H9 (cell line): ENCODE data around the gene HDAC1. TPM values are rescaled to one million over a fixed set of nuclear protein-coding genes. Genes with fewer than 3 reads are reported as not detected.
A peak's percentile ranks its signal among the peaks of the same experiment; 100 is the strongest.

Source experiments
- DNase-seq: peaks from one replicate; pipeline ENCODE4 v3.0.0-alpha.2; 2017
- H2AFZ ChIP-seq: one replicate; pipeline ENCODE4 v1.6.1; 2013; ENCODE audit warnings: mild to moderate bottlenecking, low read length, control low read depth, moderate library complexity
- H2AK5ac ChIP-seq: 2 replicates; pipeline ENCODE4 v1.6.1; 2013; ENCODE audit warnings: low read length, control low read depth, mixed read lengths; ENCODE audit not compliant: insufficient read length
- H2BK120ac ChIP-seq: one replicate; pipeline ENCODE4 v1.6.1; 2013; ENCODE audit warnings: low read depth, mild to moderate bottlenecking, low read length, control low read depth, inconsistent platforms; ENCODE audit not compliant: poor library complexity, severe bottlenecking
- H2BK12ac ChIP-seq: 2 replicates; pipeline ENCODE4 v1.6.1; 2013; ENCODE audit warnings: low read length, control low read depth, mixed read lengths, low read depth; ENCODE audit not compliant: insufficient read length
- H2BK15ac ChIP-seq: 2 replicates; pipeline ENCODE4 v1.6.1; 2013; ENCODE audit warnings: low read depth, low read length, control low read depth
- H2BK20ac ChIP-seq: one replicate; pipeline ENCODE4 v1.6.1; 2013; ENCODE audit warnings: low read depth, mild to moderate bottlenecking, low read length, control low read depth, inconsistent platforms; ENCODE audit not compliant: poor library complexity, severe bottlenecking
- H2BK5ac ChIP-seq: 2 replicates; pipeline ENCODE4 v1.6.1; 2013; ENCODE audit warnings: low read length, control low read depth, mixed read lengths; ENCODE audit not compliant: insufficient read length
- H3K14ac ChIP-seq: 2 replicates; pipeline ENCODE4 v1.6.1; 2013; ENCODE audit warnings: low read length, control low read depth; ENCODE audit not compliant: insufficient read depth
- H3K18ac ChIP-seq: 2 replicates; pipeline ENCODE4 v1.6.1; 2013; ENCODE audit warnings: low read depth, mild to moderate bottlenecking, mixed read lengths, low read length, control low read depth; ENCODE audit not compliant: insufficient read length
- H3K23ac ChIP-seq: 2 replicates; pipeline ENCODE4 v1.6.1; 2013; ENCODE audit warnings: low read length, control low read depth, mixed read lengths, low read depth; ENCODE audit not compliant: insufficient read length
- H3K23me2 ChIP-seq: 2 replicates; pipeline ENCODE4 v1.6.1; 2013; ENCODE audit warnings: low read depth, mild to moderate bottlenecking, mixed read lengths, low read length, control low read depth; ENCODE audit not compliant: insufficient read length, poor library complexity, severe bottlenecking
- H3K27ac ChIP-seq: 2 replicates; pipeline ENCODE4 v1.5.1; 2013; ENCODE audit warnings: low read length, control low read depth, mixed read lengths, low read depth; ENCODE audit not compliant: insufficient read length
- H3K27me3 ChIP-seq: 2 replicates; pipeline ENCODE4 v1.6.1; 2013; ENCODE audit warnings: low read length, control low read depth, inconsistent platforms; ENCODE audit not compliant: insufficient read depth
- H3K4ac ChIP-seq: 2 replicates; pipeline ENCODE4 v1.6.1; 2013; ENCODE audit warnings: low read depth, mild to moderate bottlenecking, control low read depth, inconsistent platforms, low read length, moderate library complexity
- H3K4me1 ChIP-seq: 2 replicates; pipeline ENCODE4 v1.6.1; 2013; ENCODE audit warnings: low read length, control low read depth, inconsistent platforms; ENCODE audit not compliant: insufficient read depth
- H3K4me2 ChIP-seq: 2 replicates; pipeline ENCODE4 v1.6.1; 2013; ENCODE audit warnings: low read length, control low read depth, mixed read lengths; ENCODE audit not compliant: insufficient read length, insufficient read depth
- H3K56ac ChIP-seq: 2 replicates; pipeline ENCODE4 v1.6.1; 2013; ENCODE audit warnings: low read depth, mild to moderate bottlenecking, mixed read lengths, low read length, control low read depth; ENCODE audit not compliant: insufficient read length
- H3K79me1 ChIP-seq: 2 replicates; pipeline ENCODE4 v1.6.1; 2013; ENCODE audit warnings: low read depth, mild to moderate bottlenecking, moderate library complexity, low read length, control low read depth, inconsistent platforms; ENCODE audit not compliant: insufficient read depth, poor library complexity, severe bottlenecking
- H3K79me2 ChIP-seq: 2 replicates; pipeline ENCODE4 v1.6.1; 2013; ENCODE audit warnings: low read length, control low read depth, inconsistent platforms; ENCODE audit not compliant: insufficient read depth
- H3K9ac ChIP-seq: 2 replicates; pipeline ENCODE4 v1.6.1; 2013; ENCODE audit warnings: low read length, control low read depth, mixed read lengths; ENCODE audit not compliant: insufficient read length; ENCODE audit errors: extremely low read depth
- H3K9me3 ChIP-seq: one replicate; pipeline ENCODE4 v1.6.1; 2013; ENCODE audit warnings: low read depth, low read length, inconsistent platforms; ENCODE audit not compliant: control insufficient read depth
- H3T11ph ChIP-seq: one replicate; pipeline ENCODE4 v1.6.1; 2013; ENCODE audit warnings: mild to moderate bottlenecking, low read length, control low read depth, inconsistent platforms
- H4K20me1 ChIP-seq: one replicate; pipeline ENCODE4 v1.6.1; 2013; ENCODE audit not compliant: control insufficient read depth, insufficient read length, insufficient read depth
- H4K5ac ChIP-seq: 2 replicates; pipeline ENCODE4 v1.6.1; 2013; ENCODE audit warnings: low read depth, mild to moderate bottlenecking, mixed read lengths, low read length, control low read depth; ENCODE audit not compliant: insufficient read length
- H4K8ac ChIP-seq: replicated peaks from 2 replicates; pipeline ENCODE4 v1.6.1; 2013; ENCODE audit warnings: low read length, control low read depth, mixed read lengths, low read depth; ENCODE audit not compliant: insufficient read length
- H4K91ac ChIP-seq: 2 replicates; pipeline ENCODE4 v1.6.1; 2013; ENCODE audit warnings: low read depth, mild to moderate bottlenecking, moderate library complexity, mixed read lengths, low read length, control low read depth; ENCODE audit not compliant: insufficient read length
- H3K27ac Mint-ChIP-seq, 3 experiments: 2 replicates in 2 of 3; 3 replicates in 1 of 3; pipeline ENCODE4 v1.8.0; 2020 to 2021; ENCODE audit warnings: mixed read lengths in 3 of 3, mild to moderate bottlenecking in 1 of 3, moderate library complexity in 1 of 3
- H3K27me3 Mint-ChIP-seq: 2 replicates; pipeline ENCODE4 v1.8.0; 2021; ENCODE audit warnings: low read depth, mild to moderate bottlenecking, moderate library complexity, mixed read lengths
- H3K36me3 Mint-ChIP-seq, 3 experiments: 2 replicates in 2 of 3; 3 replicates in 1 of 3; pipeline ENCODE4 v1.8.0; 2020 to 2021; ENCODE audit warnings: low read depth in 3 of 3, mixed read lengths in 3 of 3; ENCODE audit not compliant: insufficient read depth in 1 of 3
- H3K4me1 Mint-ChIP-seq, 2 experiments: 2 replicates each; pipeline ENCODE4 v1.8.0; 2020; ENCODE audit warnings: mixed read lengths in 2 of 2
- H3K4me3 Mint-ChIP-seq, 2 experiments: 2 replicates in 1 of 2; 3 replicates in 1 of 2; pipeline ENCODE4 v1.8.0; 2020 to 2021; ENCODE audit warnings: mild to moderate bottlenecking in 2 of 2, mixed read lengths in 2 of 2, moderate library complexity in 1 of 2
- H3K9me3 Mint-ChIP-seq, 2 experiments: 2 replicates in 1 of 2; 3 replicates in 1 of 2; pipeline ENCODE4 v1.8.0; 2020; ENCODE audit warnings: mild to moderate bottlenecking in 2 of 2, mixed read lengths in 2 of 2, moderate library complexity in 1 of 2
- total RNA-seq: library from RNA; stranded (reverse); gene quantifications from 2 replicates; pipeline ENCODE4 v1.2.1, GENCODE V29; 2021
- TF ChIP-seq, protein P1 (sequence below): fragments of 200-600 bp; sonication (generic); conservative IDR thresholded peaks from 3 replicates; pipeline ENCODE4 v1.8.0; 2021; ENCODE audit warnings: antibody characterized with exemption, mild to moderate bottlenecking

HDAC1 gene
- total RNA-seq, 1 experiment from 2014 or later: 162 TPM

DNA sequence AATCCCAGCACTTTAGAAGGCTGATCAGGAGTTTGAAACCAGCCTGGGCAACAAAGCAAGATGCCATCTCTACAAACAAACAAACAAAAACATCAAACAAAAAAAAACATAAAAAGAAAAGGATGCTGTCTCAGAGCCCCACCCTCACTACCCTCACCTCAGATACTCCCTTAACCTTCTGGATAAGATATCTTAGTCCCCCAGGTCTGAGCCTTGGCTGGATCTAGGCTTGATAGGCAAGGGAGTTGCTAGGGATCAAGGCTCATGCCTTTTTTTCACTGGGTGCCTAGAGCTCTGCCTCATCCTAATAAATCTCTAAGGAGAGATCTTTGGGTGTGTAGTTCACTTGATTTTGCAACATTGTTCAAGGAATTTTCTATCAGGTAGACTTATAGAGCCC lies 7.4 kb downstream of the HDAC1 start:
- no peak for DNase-seq
- peaks cover 22% of the 10 kb centered on the region for H3K79me1 ChIP-seq
- H2BK120ac ChIP-seq: no peak overlapping the region
- no peak overlapping the region for H4K8ac ChIP-seq
- H3K4me1 Mint-ChIP-seq: peaks cover 10 to 11% of the 10 kb centered on the region in 2 experiments
- no peaks in the 10 kb centered on the region for H3K27me3 Mint-ChIP-seq
- no peak overlapping the region for H2AK5ac ChIP-seq
- peaks cover 25 to 51% (median 35%) of the 10 kb centered on the region in 3 experiments for H3K36me3 Mint-ChIP-seq
- no peak overlapping the region for H4K91ac ChIP-seq
- no peak overlapping the region for H3K23ac ChIP-seq
- H3K9me3 ChIP-seq: no peaks in the 10 kb centered on the region
- TF ChIP-seq, protein P1, sequence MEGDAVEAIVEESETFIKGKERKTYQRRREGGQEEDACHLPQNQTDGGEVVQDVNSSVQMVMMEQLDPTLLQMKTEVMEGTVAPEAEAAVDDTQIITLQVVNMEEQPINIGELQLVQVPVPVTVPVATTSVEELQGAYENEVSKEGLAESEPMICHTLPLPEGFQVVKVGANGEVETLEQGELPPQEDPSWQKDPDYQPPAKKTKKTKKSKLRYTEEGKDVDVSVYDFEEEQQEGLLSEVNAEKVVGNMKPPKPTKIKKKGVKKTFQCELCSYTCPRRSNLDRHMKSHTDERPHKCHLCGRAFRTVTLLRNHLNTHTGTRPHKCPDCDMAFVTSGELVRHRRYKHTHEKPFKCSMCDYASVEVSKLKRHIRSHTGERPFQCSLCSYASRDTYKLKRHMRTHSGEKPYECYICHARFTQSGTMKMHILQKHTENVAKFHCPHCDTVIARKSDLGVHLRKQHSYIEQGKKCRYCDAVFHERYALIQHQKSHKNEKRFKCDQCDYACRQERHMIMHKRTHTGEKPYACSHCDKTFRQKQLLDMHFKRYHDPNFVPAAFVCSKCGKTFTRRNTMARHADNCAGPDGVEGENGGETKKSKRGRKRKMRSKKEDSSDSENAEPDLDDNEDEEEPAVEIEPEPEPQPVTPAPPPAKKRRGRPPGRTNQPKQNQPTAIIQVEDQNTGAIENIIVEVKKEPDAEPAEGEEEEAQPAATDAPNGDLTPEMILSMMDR: no peak
- peaks cover 6% of the 10 kb centered on the region; the same call in 1 of the 2 replicates for H3K79me2 ChIP-seq
- H3K27ac Mint-ChIP-seq: peak overlapping the region in 1 of 3 experiments; percentile 44; a peak in 2 of 7 replicates
- H3K14ac ChIP-seq: no peak overlapping the region
- H2BK15ac ChIP-seq: no peak overlapping the region
- no peak overlapping the region for H3K9ac ChIP-seq
- no peak overlapping the region for H3K27ac ChIP-seq
- no peak overlapping the region for H3K56ac ChIP-seq
- no peak overlapping the region for H3T11ph ChIP-seq
- H2AFZ ChIP-seq: no peak overlapping the region
- peaks cover 0 to 2% of the 10 kb centered on the region in 2 experiments; a peak in 1 of 5 replicates for H3K9me3 Mint-ChIP-seq
- H2BK20ac ChIP-seq: no peak overlapping the region
- no peaks in the 10 kb centered on the region for H3K23me2 ChIP-seq
- H3K27me3 ChIP-seq: no peaks in the 10 kb centered on the region
- H2BK12ac ChIP-seq: no peak overlapping the region
- H2BK5ac ChIP-seq: no peak overlapping the region
- no peak overlapping the region for H4K5ac ChIP-seq
- H3K4me1 ChIP-seq: no peaks in the 10 kb centered on the region
- H4K20me1 ChIP-seq: no peaks in the 10 kb centered on the region
- H3K18ac ChIP-seq: no peak overlapping the region
- no peak overlapping the region; a peak in 1 of 5 replicates for H3K4me3 Mint-ChIP-seq
- H3K4me2 ChIP-seq: no peak overlapping the region
- no peak overlapping the region for H3K4ac ChIP-seq
